GOT3 (cell line): Measurements from ENCODE around the gene NRDC.
"Not testable (repeated sequence)": the region's sequence is repeated elsewhere in the genome, so short reads cannot be mapped to it uniquely, and the experiment has no call there.

Source experiments
- DNase-seq: peaks from one replicate; lab custom pipeline; 2025; ENCODE audit warnings: mixed read lengths; lab: John Stamatoyannopoulos, UW

The NRDC gene

GRCh38 chr1:51897699-51898031 lies 19.1 kb upstream of the NRDC start:
- DNase-seq: no peak

GRCh38 chr1:51894748-51895147 lies 16.2 kb upstream of the NRDC start:
- not testable (repeated sequence) for DNase-seq

- DNase-seq: no peak
Measured at GRCh38 chr1:51878308-51878615, 265 bp downstream of the NRDC start.

GRCh38 chr1:51877434-51878307 lies 856 bp downstream of the NRDC start:
- no peak for DNase-seq

- no peak for DNase-seq
Measured at GRCh38 chr1:51875836-51876235, 2.7 kb downstream of the NRDC start.

- no peak for DNase-seq
Measured at GRCh38 chr1:51875291-51875772, 3.2 kb downstream of the NRDC start.

- not testable (repeated sequence) for DNase-seq
Measured at GRCh38 chr1:51873270-51873669, 5.3 kb downstream of the NRDC start.

- no peak for DNase-seq
Measured at GRCh38 chr1:51871351-51871975, 7.1 kb downstream of the NRDC start.

- no peak for DNase-seq
Measured at GRCh38 chr1:51870603-51871350, 7.8 kb downstream of the NRDC start.

- no peak for DNase-seq
Measured at GRCh38 chr1:51867479-51868232, 10.9 kb downstream of the NRDC start.

GRCh38 chr1:51863384-51863783 lies 15.1 kb downstream of the NRDC start:
- DNase-seq: no peak

GRCh38 chr1:51861669-51862068 lies 16.9 kb downstream of the NRDC start:
- no peak for DNase-seq

- DNase-seq: no peak
Measured at GRCh38 chr1:51859735-51860134, 18.8 kb downstream of the NRDC start.

- DNase-seq: no peak
Measured at GRCh38 chr1:51859333-51859732, 19.2 kb downstream of the NRDC start.

GRCh38 chr1:51858892-51859291 lies 19.6 kb downstream of the NRDC start:
- DNase-seq: no peak

- DNase-seq: no peak
Measured at GRCh38 chr1:51856745-51857144, 21.8 kb downstream of the NRDC start.

- no peak for DNase-seq
Measured at GRCh38 chr1:51855624-51856023, 22.9 kb downstream of the NRDC start.

GRCh38 chr1:51853360-51853759 lies 25.2 kb downstream of the NRDC start:
- DNase-seq: no peak

GRCh38 chr1:51851882-51852396 lies 26.6 kb downstream of the NRDC start:
- DNase-seq: no peak

- no peak for DNase-seq
Measured at GRCh38 chr1:51850420-51851223, 27.9 kb downstream of the NRDC start.

- no peak for DNase-seq
Measured at GRCh38 chr1:51847294-51847920, 31.1 kb downstream of the NRDC start.
